ENCODE measurements around the gene C16orf95.

The C16orf95 gene

GRCh38 chr16:87304951-87305350, 12.2 kb downstream of the C16orf95 start:
- peaks cover 4% of the 10 kb centered on the region for H3K36me3 Mint-ChIP-seq (ENCODE audit: low read depth)
- H3K27me3 Mint-ChIP-seq (ENCODE audit: low read depth) = peaks cover 5% of the 10 kb centered on the region
- TF ChIP-seq CTCF (IDR thresholded peaks at IDR 0.05; ENCODE audit: unreplicated experiment in 3 of 3) = no peak
- H3K4me1 Mint-ChIP-seq = no peaks in the 10 kb centered on the region
- H3K27ac Mint-ChIP-seq = no peak overlapping the region
- no peak overlapping the region for H3K4me3 Mint-ChIP-seq
- no peaks in the 10 kb centered on the region for H3K9me3 Mint-ChIP-seq

- H3K9me3 Mint-ChIP-seq = no peaks in the 10 kb centered on the region
- H3K27ac Mint-ChIP-seq = no peak overlapping the region
- peaks cover 5% of the 10 kb centered on the region for H3K27me3 Mint-ChIP-seq (ENCODE audit: low read depth)
- no peaks in the 10 kb centered on the region for H3K4me1 Mint-ChIP-seq
- peaks cover 4% of the 10 kb centered on the region for H3K36me3 Mint-ChIP-seq (ENCODE audit: low read depth)
- TF ChIP-seq CTCF (IDR thresholded peaks at IDR 0.05; ENCODE audit: unreplicated experiment in 3 of 3) = no peak
- H3K4me3 Mint-ChIP-seq = no peak overlapping the region
Observed at GRCh38 chr16:87303962-87304521, 13.2 kb downstream of the C16orf95 start.

- no peak overlapping the region for H3K27ac Mint-ChIP-seq
Observed at GRCh38 chr16:87303431-87303930, 13.7 kb downstream of the C16orf95 start.

GRCh38 chr16:87298857-87299465, 18.2 kb downstream of the C16orf95 start:
- no peak for TF ChIP-seq CTCF (IDR thresholded peaks at IDR 0.05; ENCODE audit: unreplicated experiment in 3 of 3)
- no peaks in the 10 kb centered on the region for H3K9me3 Mint-ChIP-seq
- H3K36me3 Mint-ChIP-seq (ENCODE audit: low read depth) = no peaks in the 10 kb centered on the region
- H3K27ac Mint-ChIP-seq = no peak overlapping the region
- H3K4me1 Mint-ChIP-seq = no peaks in the 10 kb centered on the region
- no peak overlapping the region for H3K4me3 Mint-ChIP-seq
- peaks cover 4% of the 10 kb centered on the region for H3K27me3 Mint-ChIP-seq (ENCODE audit: low read depth)

More at GRCh38 chr16:87303431-87303930, 13.7 kb downstream of the C16orf95 start:
- Mint-ChIP-seq H3K27me3 (ENCODE audit: low read depth) (peaks cover 5% of the 10 kb centered on the region), H3K36me3 (ENCODE audit: low read depth) (no peaks in the 10 kb centered on the region), H3K4me3 (no peak overlapping the region), H3K9me3 (no peaks in the 10 kb centered on the region), H3K4me1 (no peaks in the 10 kb centered on the region)
- TF ChIP-seq CTCF (IDR thresholded peaks at IDR 0.05; ENCODE audit: unreplicated experiment in 3 of 3) = no peak

GRCh38 chr16:87297918-87298631, 19.1 kb downstream of the C16orf95 start:
- no peaks in the 10 kb centered on the region for H3K9me3 Mint-ChIP-seq

More at GRCh38 chr16:87297918-87298631, 19.1 kb downstream of the C16orf95 start:
- Mint-ChIP-seq H3K36me3 (ENCODE audit: low read depth) (no peaks in the 10 kb centered on the region), H3K4me3 (no peak overlapping the region), H3K27me3 (ENCODE audit: low read depth) (peaks cover 4% of the 10 kb centered on the region), H3K4me1 (no peaks in the 10 kb centered on the region), H3K27ac (peak overlapping the region in 1 of 3 experiments; percentile 31)
- peak; percentile 53 to 62 (median 58) for TF ChIP-seq CTCF (IDR thresholded peaks at IDR 0.05; ENCODE audit: unreplicated experiment in 3 of 3)

All from nephron (organoid).